Adrenal gland (tissue), 12 donors: ENCODE measurements around the gene NUDT5. TPM values are rescaled to one million over a fixed set of nuclear protein-coding genes. Genes with fewer than 3 reads are reported as not detected.
"Not testable (repeated sequence)": the region's sequence is repeated elsewhere in the genome, so short reads cannot be mapped to it uniquely, and the experiment has no call there.

Source experiments
- DNase-seq, 7 donors: peaks; one replicate each; pipeline ENCODE4 v3.0.0-alpha.2; 2019 to 2020
- H3K27ac ChIP-seq, 5 donors: fragments of 200-600 bp; sonication (generic) in 4 of 5; 1 replicate in 3 of 5; 2 replicates in 2 of 5; pipeline versions ENCODE4 v1.5.1 to v1.8.0; 2016 to 2020; ENCODE audit warnings: mild to moderate bottlenecking in 1 of 5
- H3K27me3 ChIP-seq: fragments of 200-600 bp; 2 replicates; pipeline ENCODE4 v1.8.0; 2021
- H3K36me3 ChIP-seq, 2 donors: fragments of 200-600 bp; replicated peaks in 1 of 2; 1 replicate in 1 of 2; 2 replicates in 1 of 2; pipeline versions ENCODE4 v1.5.1 to v1.8.0; 2018 to 2022
- H3K4me1 ChIP-seq, 2 donors: fragments of 200-600 bp; replicated peaks in 1 of 2; 1 replicate in 1 of 2; 2 replicates in 1 of 2; pipeline versions ENCODE4 v1.5.1 to v1.8.0; 2018 to 2021
- H3K4me3 ChIP-seq, 4 donors: fragments of 200-600 bp; sonication (generic) in 3 of 4; one replicate each; pipeline ENCODE4 v1.5.1; 2016 to 2018
- H3K9me3 ChIP-seq, 3 donors: fragments of 200-600 bp; sonication (generic) in 1 of 3; replicated peaks in 1 of 3; 1 replicate in 2 of 3; 2 replicates in 1 of 3; pipeline versions ENCODE4 v1.5.1 to v1.8.0; 2016 to 2021
- POLR2A ChIP-seq, 2 donors: fragments of 450-650 bp; IDR thresholded peaks; one replicate each; pipeline ENCODE4 v1.6.1; 2017; ENCODE audit warnings: antibody characterized with exemption in 2 of 2, mild to moderate bottlenecking in 2 of 2, moderate library complexity in 1 of 2
- WGBS, 4 donors: extraction: QIAGEN DNeasy Blood & Tissue Kit in 2 of 4; methylation state at CpG; one replicate each; pipeline versions ENCODE4 v1.1.5 to v1.1.7; 2013 to 2017; 5-methylcytosine and 5-hydroxymethylcytosine counted together
- intact Hi-C, 2 donors: fragments of 100-400 bp; cut with DNase I; formaldehyde crosslinking; loops; one replicate each; pipeline versions ENCODE4 v1.14.1 to v1.15.0; 2022 to 2023
- polyA plus RNA-seq, 3 donors: library from polyadenylated mRNA; stranded (reverse); fragments of 200-250 nt in 2 of 3; fragments of 350-450 nt in 1 of 3; fragmentation: Illumina TruSeq in 1 of 3; extraction: RNeasy Lipid Tissue Mini Kit (QIAGEN cat#74804) in 1 of 3; gene quantifications; one replicate each; pipeline ENCODE4 v1.2.3, GENCODE V29; 2013 to 2014
- total RNA-seq, 9 donors: library from RNA; depleted of rRNA in 4 of 9; stranded (reverse); fragments of >200 nt in 4 of 9; fragments of 120-200 nt in 1 of 9; fragmentation: NEBNext Ultra II Directional in 1 of 9; extraction: Animal tissue kit (Norgen Biotek cat#: 25700) in 1 of 9; gene quantifications; one replicate each; pipeline versions ENCODE4 v1.1.0 to v1.2.4, GENCODE V29; 2013 to 2023
- TF ChIP-seq, protein P1 (sequence below), 6 experiments: fragments of 450-650 bp in 4 of 6; fragments of 200-600 bp in 2 of 6; sonication (generic) in 1 of 6; IDR thresholded peaks; 1 replicate in 5 of 6; 2 replicates in 1 of 6; pipeline versions ENCODE4 v1.5.1 to v1.8.0; 2016 to 2021; ENCODE audit warnings: antibody characterized with exemption in 6 of 6, mild to moderate bottlenecking in 2 of 6, moderate library complexity in 1 of 6
- donor health status: healthy with polysubstance abuse.
- donor health status: Bipolar disorder and iron deficiency.
- donor health status: DM: yes; HTN: yes; CAD: no.
- donor health status: DM: no; HTN: no; CAD: no.
- donor health status: DM: no; HTN: no; CAD: no.
- donor health status: DM: yes; HTN: yes; CAD: no.

The NUDT5 gene
- total and polyA plus RNA-seq, 12 donors = 25.3 to 84.3 (median 46.3) TPM

DNA sequence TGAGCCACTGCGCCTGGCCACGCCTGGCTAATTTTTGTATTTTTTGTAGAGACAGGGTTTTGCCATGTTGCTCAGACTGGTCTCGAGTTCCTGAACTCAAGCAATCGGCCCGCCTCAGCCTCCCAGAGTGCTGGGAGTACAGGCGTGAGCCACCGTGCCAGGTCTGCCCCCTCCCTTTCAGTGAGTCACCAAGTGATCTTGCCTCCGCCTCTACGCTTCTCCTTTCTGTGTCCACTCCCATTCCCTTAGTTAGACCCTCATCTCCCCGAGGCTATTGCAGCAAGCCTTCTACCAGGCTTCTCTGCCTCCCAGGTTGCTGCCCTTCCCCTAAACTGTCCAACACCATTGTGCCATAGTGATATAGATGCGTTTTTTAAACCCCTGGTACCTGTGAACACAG, 33.2 kb upstream of the NUDT5 start:
- no peak overlapping the region for H3K4me3 ChIP-seq
- no peaks in the 10 kb centered on the region for H3K27me3 ChIP-seq
- H3K36me3 ChIP-seq = peaks cover 0 to 30% of the 10 kb centered on the region in 2 donors
- no peak for DNase-seq
- H3K27ac ChIP-seq = no peak overlapping the region
- no peak for TF ChIP-seq POLR2A (IDR thresholded peaks at IDR 0.05)
- TF ChIP-seq, protein P1, sequence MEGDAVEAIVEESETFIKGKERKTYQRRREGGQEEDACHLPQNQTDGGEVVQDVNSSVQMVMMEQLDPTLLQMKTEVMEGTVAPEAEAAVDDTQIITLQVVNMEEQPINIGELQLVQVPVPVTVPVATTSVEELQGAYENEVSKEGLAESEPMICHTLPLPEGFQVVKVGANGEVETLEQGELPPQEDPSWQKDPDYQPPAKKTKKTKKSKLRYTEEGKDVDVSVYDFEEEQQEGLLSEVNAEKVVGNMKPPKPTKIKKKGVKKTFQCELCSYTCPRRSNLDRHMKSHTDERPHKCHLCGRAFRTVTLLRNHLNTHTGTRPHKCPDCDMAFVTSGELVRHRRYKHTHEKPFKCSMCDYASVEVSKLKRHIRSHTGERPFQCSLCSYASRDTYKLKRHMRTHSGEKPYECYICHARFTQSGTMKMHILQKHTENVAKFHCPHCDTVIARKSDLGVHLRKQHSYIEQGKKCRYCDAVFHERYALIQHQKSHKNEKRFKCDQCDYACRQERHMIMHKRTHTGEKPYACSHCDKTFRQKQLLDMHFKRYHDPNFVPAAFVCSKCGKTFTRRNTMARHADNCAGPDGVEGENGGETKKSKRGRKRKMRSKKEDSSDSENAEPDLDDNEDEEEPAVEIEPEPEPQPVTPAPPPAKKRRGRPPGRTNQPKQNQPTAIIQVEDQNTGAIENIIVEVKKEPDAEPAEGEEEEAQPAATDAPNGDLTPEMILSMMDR (IDR thresholded peaks at IDR 0.05) = no peak
- intact Hi-C loops = no loop called here
- WGBS, 4 donors = 93 to 98% (median 94%) methylated on average over 11 of the region's 11 CpGs
- no peaks in the 10 kb centered on the region for H3K4me1 ChIP-seq
- no peaks in the 10 kb centered on the region for H3K9me3 ChIP-seq

DNA sequence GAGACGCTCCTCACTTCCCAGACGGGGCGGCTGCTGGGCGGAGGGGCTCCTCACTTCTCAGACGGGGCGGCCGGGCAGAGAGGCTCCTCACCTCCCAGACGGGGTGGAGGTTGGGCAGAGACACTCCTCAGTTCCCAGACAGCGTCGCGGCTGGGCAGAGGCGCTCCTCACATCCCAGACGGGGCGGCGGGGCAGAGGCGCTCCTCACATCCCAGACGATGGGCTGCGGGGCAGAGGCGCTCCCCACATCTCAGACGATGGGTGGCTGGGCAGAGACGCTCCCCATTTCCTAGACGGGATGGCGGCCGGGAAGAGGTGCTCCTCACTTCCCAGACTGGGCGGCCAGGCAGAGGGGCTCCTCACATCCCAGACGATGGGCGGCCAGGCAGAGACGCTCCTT, 30.7 kb upstream of the NUDT5 start:
- H3K27me3 ChIP-seq, H3K4me3 ChIP-seq, DNase-seq, H3K27ac ChIP-seq, intact Hi-C loops, H3K4me1 ChIP-seq, H3K9me3 ChIP-seq: not testable (repeated sequence)
- H3K36me3 ChIP-seq = peaks cover 0 to 28% of the 10 kb centered on the region in 2 donors
- 92 to 100% (median 96%) methylated on average over 6 to 28 of the region's 28 CpGs; no CpG with 5 or more reads in 1 of the 4 donors for WGBS, 4 donors

DNA sequence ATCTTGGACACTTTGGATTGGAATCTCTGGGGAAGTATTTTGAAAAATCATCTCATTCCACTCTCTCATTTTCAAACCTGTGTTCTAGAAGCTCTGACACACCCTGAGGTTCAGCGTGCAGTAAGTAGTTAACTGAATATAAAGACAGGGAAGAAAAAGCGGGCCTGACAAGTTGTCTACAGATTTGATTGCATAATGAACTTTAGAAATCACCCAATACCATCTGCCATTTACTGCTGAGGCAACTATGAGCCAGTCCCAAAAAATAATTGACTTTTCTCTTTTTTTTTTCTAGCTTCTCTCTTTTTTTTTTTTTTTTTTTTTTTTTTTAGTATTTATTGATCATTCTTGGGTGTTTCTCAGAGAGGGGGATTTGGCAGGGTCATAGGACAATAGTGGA, 29.8 kb upstream of the NUDT5 start:
- intact Hi-C loops = no loop called here
- Histone ChIP-seq H3K4me3 (no peak overlapping the region), H3K36me3 (peaks cover 0 to 19% of the 10 kb centered on the region in 2 donors), H3K27me3 (no peaks in the 10 kb centered on the region), H3K9me3 (no peaks in the 10 kb centered on the region), H3K27ac (no peak overlapping the region), H3K4me1 (no peaks in the 10 kb centered on the region)
- WGBS, 4 donors = 92 to 98% (median 96%) methylated on average over 2 of the region's 2 CpGs
- TF ChIP-seq, protein P1 (IDR thresholded peaks at IDR 0.05) = no peak
- TF ChIP-seq POLR2A (IDR thresholded peaks at IDR 0.05) = no peak
- no peak for DNase-seq

DNA sequence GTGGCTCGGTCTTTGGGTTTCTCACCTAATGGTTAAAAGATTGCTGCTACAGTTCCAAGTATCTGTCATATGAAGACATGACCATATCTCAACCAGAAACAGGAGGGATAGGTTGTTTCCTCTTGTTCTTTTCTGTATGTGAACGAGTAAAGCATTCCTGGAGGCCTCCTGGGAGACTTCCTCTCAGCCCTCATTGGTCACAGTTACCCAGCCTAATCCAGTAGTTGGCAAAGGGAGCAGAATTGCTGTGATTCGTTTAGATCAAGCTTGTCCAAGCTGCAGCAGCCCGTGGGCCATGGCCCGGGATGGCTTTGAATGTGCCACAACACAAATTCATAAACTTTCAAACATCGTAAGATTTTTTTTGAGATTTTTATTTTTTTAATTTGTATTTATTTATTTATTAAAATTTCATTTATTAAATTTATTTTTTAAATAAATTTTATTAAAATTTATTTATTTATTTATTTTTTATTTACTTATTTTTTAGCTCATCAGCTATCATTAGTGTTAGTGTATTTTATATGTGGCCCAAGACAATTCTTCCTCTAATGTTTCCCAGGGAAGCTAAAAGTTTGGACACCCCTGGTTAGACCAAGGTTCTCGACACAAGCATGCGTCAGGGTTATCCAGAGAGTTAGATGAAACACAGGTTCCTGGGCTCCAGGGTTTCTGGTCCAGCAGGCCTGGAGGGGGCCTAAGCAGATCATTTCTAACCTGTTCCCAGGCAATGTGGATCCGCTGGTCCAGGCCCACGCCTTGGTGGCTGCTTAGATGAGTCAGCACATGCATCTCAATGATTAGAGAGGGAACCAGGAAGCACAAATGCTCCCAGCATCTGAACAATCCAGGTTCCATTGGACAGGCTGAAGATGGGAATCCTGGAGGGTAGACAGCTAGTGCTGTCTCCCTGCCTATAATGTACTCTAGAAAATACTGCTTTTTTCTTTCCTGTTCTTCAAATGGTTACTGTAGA, 25.9 kb upstream of the NUDT5 start:
- Histone ChIP-seq H3K9me3 (no peaks in the 10 kb centered on the region), H3K36me3 (peaks cover 0 to 38% of the 10 kb centered on the region in 2 donors), H3K27ac (no peak overlapping the region), H3K27me3 (no peaks in the 10 kb centered on the region), H3K4me3 (no peak overlapping the region), H3K4me1 (no peaks in the 10 kb centered on the region)
- TF ChIP-seq POLR2A (IDR thresholded peaks at IDR 0.05) = no peak
- TF ChIP-seq, protein P1 (IDR thresholded peaks at IDR 0.05) = no peak
- 91 to 96% (median 93%) methylated on average over 10 of the region's 10 CpGs for WGBS, 4 donors
- intact Hi-C loops = no loop called here
- no peak for DNase-seq
